Duodenal mucosa (tissue), 2 donors: ENCODE measurements around the gene AGR3.

Experiments
- H3K27ac ChIP-seq: one replicate; pipeline ENCODE4 v1.7.0; 2013; ENCODE audit warnings: low read depth, low read length
- H3K27me3 ChIP-seq, 2 donors: one replicate each; pipeline ENCODE4 v1.7.0; 2013; ENCODE audit warnings: low read length in 2 of 2, control low read depth in 1 of 2; ENCODE audit not compliant: insufficient read depth in 2 of 2, control insufficient read depth in 1 of 2
- H3K36me3 ChIP-seq, 2 donors: one replicate each; pipeline ENCODE4 v1.7.0; 2013; ENCODE audit warnings: low read length in 2 of 2, control low read depth in 1 of 2; ENCODE audit not compliant: insufficient read depth in 2 of 2, control insufficient read depth in 1 of 2
- H3K4me1 ChIP-seq, 2 donors: one replicate each; pipeline ENCODE4 v1.7.0; 2013; ENCODE audit warnings: low read length in 2 of 2, control low read depth in 1 of 2; ENCODE audit not compliant: insufficient read depth in 2 of 2, control insufficient read depth in 1 of 2
- H3K4me3 ChIP-seq, 2 donors: one replicate each; pipeline ENCODE4 v1.7.0; 2013; ENCODE audit warnings: low read length in 2 of 2, low read depth in 1 of 2
- H3K9ac ChIP-seq, 2 donors: one replicate each; pipeline ENCODE4 v1.7.0; 2013; ENCODE audit warnings: low read length in 2 of 2, low read depth in 1 of 2
- H3K9me3 ChIP-seq, 2 donors: one replicate each; pipeline ENCODE4 v1.7.0; 2013; ENCODE audit warnings: low read length in 2 of 2, control low read depth in 1 of 2; ENCODE audit not compliant: control insufficient read depth in 1 of 2

Gene AGR3

DNA sequence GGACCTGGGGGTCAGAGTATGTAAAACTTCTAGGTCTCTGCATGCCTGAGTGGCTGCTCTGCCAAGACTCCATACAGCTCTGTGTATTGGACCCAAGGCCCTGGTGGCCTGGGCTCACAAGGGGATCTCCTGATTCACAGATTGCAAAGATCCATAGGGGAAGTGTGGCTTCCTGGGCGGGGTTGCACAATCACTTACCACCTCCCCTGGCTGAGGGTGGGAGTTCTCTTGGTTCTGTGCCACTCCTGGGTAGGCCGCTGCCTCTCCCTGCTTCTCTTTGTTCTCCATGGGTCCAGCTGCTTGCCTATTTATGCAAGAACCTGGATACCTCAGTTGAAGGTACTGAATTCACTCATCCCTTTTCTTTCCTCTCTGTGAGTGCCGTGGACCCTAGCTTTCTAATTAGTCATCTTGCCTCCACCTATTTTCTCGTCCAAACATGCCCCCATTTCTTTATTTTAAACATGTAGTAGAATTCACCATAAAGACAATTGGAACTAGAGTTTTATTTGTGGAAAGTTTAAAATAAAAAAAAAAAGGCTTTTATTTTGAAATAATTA, 18.5 kb upstream of the AGR3 start:
- Histone ChIP-seq H3K27me3 (no peaks in the 10 kb centered on the region), H3K36me3 (no peaks in the 10 kb centered on the region), H3K9ac (no peak overlapping the region), H3K9me3 (no peaks in the 10 kb centered on the region), H3K4me1 (no peaks in the 10 kb centered on the region), H3K27ac (no peak overlapping the region), H3K4me3 (no peak overlapping the region)

DNA sequence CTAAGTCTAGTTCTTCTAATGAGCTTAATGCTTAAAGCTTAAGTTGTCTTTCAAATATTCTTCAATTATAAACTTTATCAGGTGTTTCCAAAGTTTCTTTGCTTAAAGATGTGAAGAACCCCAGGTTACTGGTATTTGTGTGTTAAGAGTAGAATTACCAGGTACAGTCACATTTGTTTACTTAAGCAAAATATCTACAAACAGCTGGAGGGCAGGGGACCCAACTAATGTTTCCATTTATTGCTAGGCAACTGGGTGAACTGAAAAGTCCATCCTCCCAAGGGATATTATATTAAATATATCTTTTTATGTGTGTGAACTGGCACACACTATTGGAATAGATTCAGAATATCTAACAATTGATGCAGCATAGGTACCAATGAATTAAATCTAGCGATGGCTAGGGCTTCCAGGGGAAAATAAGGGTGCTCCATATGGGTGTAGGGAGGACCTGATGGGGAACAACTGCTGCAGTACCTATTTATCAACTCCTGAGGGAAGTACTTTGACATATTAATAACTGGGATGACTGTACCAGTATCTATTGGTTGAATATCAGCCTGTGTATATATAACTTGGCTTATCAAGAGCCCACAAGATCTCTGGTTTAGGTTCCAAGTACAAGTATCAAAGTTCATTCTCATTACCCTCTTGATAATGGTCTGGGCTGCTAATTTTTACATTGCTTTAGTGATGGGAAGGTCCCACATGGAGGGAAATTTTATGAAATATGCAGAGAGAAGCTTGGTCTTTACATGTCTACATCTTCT, 10.3 kb upstream of the AGR3 start:
- H3K4me1 ChIP-seq = peaks cover 12 to 23% of the 10 kb centered on the region in 2 donors
- H3K9me3 ChIP-seq = no peaks in the 10 kb centered on the region
- H3K36me3 ChIP-seq = no peaks in the 10 kb centered on the region
- H3K27ac ChIP-seq = no peak overlapping the region
- no peaks in the 10 kb centered on the region for H3K27me3 ChIP-seq
- no peak overlapping the region for H3K4me3 ChIP-seq
- no peak overlapping the region for H3K9ac ChIP-seq

DNA sequence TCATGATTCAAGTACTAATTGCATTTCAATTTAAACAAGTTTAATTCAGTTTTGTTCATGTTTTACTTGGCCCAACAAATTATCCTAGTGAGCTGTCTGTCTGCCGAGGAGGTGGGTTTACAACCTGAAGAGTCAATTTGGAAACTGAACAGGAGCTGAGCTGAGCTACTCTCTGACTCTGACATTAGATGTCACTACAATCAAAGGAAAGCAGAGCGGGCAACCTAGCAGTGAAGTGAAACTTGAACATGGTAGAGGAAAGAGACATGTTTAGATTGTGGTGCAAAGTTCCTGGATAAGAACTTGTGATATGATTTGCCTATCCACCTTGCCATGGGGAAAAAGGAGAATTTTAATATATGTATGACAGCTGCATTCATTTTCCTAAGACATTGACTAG, 9.6 kb upstream of the AGR3 start:
- Histone ChIP-seq H3K9ac (no peak overlapping the region), H3K27ac (no peak overlapping the region), H3K36me3 (no peaks in the 10 kb centered on the region), H3K27me3 (no peaks in the 10 kb centered on the region), H3K9me3 (no peaks in the 10 kb centered on the region), H3K4me3 (no peak overlapping the region), H3K4me1 (peaks cover 12 to 23% of the 10 kb centered on the region in 2 donors)

DNA sequence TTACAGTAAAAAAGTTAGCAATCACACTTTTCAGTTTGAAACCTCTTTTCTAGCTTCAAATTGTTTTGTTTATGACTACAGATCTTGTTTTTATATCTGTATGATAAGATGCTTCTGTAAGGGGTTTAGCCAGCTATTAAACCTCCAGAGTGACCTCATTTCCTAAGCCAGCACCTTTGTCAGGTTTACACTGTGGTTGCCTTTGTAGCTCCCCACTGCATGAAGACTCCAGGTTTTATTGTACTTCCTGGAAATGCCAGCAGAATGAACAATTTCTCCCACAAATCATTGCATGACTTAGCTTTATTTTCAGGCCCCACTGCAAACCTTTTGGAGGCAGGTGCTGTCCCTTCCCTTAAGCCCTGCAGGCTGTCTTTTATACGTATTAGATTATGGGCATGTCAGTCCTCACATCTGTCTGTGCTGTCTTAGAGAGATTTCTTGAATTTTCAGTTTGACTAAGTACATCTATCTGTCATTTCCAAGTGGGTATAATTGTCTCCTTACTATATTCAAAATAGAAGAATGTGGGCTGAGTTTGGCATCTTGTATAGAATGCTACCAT, 8.2 kb upstream of the AGR3 start:
- Histone ChIP-seq H3K9me3 (no peaks in the 10 kb centered on the region), H3K9ac (no peak overlapping the region), H3K4me1 (peaks cover 12 to 23% of the 10 kb centered on the region in 2 donors), H3K27ac (no peak overlapping the region), H3K36me3 (no peaks in the 10 kb centered on the region), H3K27me3 (no peaks in the 10 kb centered on the region), H3K4me3 (no peak overlapping the region)

DNA sequence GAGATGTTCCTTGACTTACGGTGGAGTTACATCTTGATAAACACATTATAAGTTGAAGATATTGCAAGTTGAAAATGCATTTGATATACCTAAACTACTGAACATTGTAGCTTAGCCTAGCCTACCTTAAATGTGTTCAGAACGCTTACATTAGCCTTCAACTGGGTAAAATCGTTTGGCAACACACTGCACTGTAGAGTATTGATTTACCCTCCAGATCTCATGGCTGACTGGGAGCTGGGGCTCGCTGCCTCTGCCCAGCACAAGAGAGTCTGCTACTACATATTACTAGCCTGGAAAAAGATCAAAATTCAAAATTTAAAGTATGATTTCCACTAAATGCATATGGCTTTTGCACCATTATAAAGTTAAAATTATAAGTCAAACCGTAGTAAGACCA, 7.5 kb upstream of the AGR3 start:
- no peak overlapping the region for H3K4me3 ChIP-seq
- H3K9ac ChIP-seq = no peak overlapping the region
- no peaks in the 10 kb centered on the region for H3K9me3 ChIP-seq
- no peak overlapping the region for H3K27ac ChIP-seq
- H3K27me3 ChIP-seq = no peaks in the 10 kb centered on the region
- peaks cover 12 to 23% of the 10 kb centered on the region in 2 donors for H3K4me1 ChIP-seq
- no peaks in the 10 kb centered on the region for H3K36me3 ChIP-seq

DNA sequence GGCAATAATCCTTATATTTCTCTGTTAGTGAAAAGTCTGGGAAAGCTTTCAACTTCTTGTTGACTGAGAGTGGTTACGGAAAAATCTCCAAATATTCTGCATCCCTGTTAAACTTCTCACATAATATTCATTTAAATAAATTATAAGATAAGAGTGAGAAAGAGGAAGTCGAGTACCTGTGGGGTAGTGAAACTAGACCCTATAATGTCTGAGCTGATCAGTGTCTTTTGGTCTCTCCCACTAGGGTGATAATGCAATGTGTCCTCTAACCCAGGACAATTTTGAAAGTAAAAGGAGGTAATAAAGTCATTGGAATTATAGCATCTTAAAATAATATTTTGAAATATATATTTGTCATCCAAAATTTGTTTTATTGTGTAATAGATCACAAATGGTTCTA, 2.1 kb upstream of the AGR3 start:
- Histone ChIP-seq H3K4me3 (no peak overlapping the region), H3K9me3 (no peaks in the 10 kb centered on the region), H3K36me3 (no peaks in the 10 kb centered on the region), H3K4me1 (peaks cover 5 to 6% of the 10 kb centered on the region in 2 donors), H3K27ac (no peak overlapping the region), H3K27me3 (no peaks in the 10 kb centered on the region), H3K9ac (no peak overlapping the region)

DNA sequence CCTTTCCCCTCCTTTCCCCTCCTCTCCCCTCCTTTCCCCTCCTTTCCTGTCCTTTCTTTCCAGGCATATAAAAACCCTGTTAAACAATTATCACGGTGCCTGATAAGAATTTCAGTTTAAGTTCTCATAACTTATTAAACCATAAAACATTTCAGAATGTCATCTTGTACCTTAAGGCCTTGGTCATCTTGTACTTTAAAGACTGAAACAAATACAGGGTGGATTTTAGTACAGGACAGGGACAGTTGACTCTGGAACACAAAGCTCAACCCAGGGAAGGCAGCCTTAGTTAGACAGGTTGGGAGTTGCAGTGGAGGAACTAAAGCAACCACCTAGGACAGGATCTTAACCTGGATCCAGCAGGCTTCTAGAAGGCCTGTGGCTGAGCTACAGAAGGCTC, 1.2 kb downstream of the AGR3 start:
- Histone ChIP-seq H3K9me3 (no peaks in the 10 kb centered on the region), H3K4me3 (peak overlapping the region; percentile 65 to 69), H3K27ac (peak overlapping the region; percentile 48), H3K4me1 (peaks cover 5 to 6% of the 10 kb centered on the region in 2 donors), H3K9ac (peak overlapping the region; percentile 73 to 82), H3K27me3 (no peaks in the 10 kb centered on the region), H3K36me3 (no peaks in the 10 kb centered on the region)

DNA sequence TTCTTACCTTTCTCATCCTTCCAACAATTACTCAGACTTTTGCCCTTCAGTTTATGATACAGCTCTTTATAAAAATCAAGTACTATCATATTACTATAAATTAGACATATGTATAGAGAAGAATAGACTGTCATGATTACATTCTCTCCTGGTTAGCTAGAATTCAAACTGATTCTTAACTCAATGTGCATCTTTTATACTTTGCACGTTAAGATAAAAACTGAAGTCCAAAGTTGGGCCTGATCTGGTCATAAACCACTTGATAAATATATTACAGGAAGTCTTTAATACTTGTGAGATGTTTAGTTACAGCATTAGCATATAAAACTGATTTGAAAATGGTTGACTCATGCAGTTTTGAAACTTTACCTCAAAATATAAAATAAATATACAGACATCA, 2.6 kb downstream of the AGR3 start:
- Histone ChIP-seq H3K36me3 (no peaks in the 10 kb centered on the region), H3K4me1 (peaks cover 5 to 6% of the 10 kb centered on the region in 2 donors), H3K4me3 (peak overlapping the region in 1 of 2 donors; percentile 52), H3K27me3 (no peaks in the 10 kb centered on the region), H3K9ac (no peak overlapping the region), H3K9me3 (no peaks in the 10 kb centered on the region), H3K27ac (no peak overlapping the region)

DNA sequence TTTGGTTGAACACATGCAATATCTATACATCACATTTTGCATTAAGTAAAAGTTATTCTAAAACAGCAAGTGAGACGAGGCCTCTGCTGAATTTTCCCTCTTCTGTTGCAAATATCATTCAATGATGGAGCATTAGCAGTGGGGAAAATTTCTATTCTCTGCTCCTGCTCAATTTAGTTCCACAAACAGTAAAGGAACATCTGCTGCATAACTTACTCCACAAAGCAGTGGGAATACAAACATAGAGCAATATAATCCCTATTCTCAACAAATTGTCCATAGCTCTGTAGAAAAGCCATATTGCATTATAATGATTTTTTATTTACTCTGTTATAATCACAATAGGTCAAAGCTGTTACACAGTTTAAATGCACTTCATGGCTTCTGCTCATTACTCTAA, 5.9 kb downstream of the AGR3 start:
- peaks cover 0 to 4% of the 10 kb centered on the region in 2 donors for H3K9me3 ChIP-seq
- H3K27ac ChIP-seq = no peak overlapping the region
- no peaks in the 10 kb centered on the region for H3K4me1 ChIP-seq
- H3K27me3 ChIP-seq = no peaks in the 10 kb centered on the region
- peaks cover 4 to 26% of the 10 kb centered on the region in 2 donors for H3K36me3 ChIP-seq
- no peak overlapping the region for H3K9ac ChIP-seq
- H3K4me3 ChIP-seq = no peak overlapping the region

DNA sequence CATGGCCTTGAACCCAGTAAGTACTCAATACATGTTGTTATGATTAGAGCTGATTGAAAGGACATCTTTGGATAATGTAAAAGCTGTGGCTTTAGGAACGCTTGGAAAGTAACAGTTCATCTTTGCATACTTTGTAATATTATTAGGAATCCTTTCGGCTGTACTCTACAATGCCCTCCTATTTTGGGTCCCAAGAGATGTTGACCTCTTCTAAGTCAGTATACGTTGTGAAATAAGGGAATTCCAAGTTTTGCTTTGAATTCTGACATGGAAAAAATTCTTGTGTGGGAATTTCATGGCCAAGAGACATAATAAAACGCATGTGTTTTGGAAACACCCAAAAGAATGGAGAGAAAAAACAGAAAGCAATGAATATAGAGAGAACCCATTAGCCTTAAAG, 7.7 kb downstream of the AGR3 start:
- no peaks in the 10 kb centered on the region for H3K27me3 ChIP-seq
- H3K9me3 ChIP-seq = peaks cover 0 to 4% of the 10 kb centered on the region in 2 donors
- peaks cover 4 to 29% of the 10 kb centered on the region in 2 donors for H3K36me3 ChIP-seq
- no peak overlapping the region for H3K9ac ChIP-seq
- H3K4me1 ChIP-seq = no peaks in the 10 kb centered on the region
- no peak overlapping the region for H3K4me3 ChIP-seq
- H3K27ac ChIP-seq = no peak overlapping the region
